Adrenal gland (tissue), 12 donors: ENCODE data around the gene GALNT6. TPM values are rescaled to one million over a fixed set of nuclear protein-coding genes. Genes with fewer than 3 reads are reported as not detected.

ENCODE experiments used
- DNase-seq, 7 donors: peaks; one replicate each; pipeline ENCODE4 v3.0.0-alpha.2; 2019 to 2020
- H3K27ac ChIP-seq, 5 donors: fragments of 200-600 bp; sonication (generic) in 4 of 5; 1 replicate in 3 of 5; 2 replicates in 2 of 5; pipeline versions ENCODE4 v1.5.1 to v1.8.0; 2016 to 2020; ENCODE audit warnings: mild to moderate bottlenecking in 1 of 5
- H3K27me3 ChIP-seq: fragments of 200-600 bp; 2 replicates; pipeline ENCODE4 v1.8.0; 2021
- H3K36me3 ChIP-seq, 2 donors: fragments of 200-600 bp; replicated peaks in 1 of 2; 1 replicate in 1 of 2; 2 replicates in 1 of 2; pipeline versions ENCODE4 v1.5.1 to v1.8.0; 2018 to 2022
- H3K4me1 ChIP-seq, 2 donors: fragments of 200-600 bp; replicated peaks in 1 of 2; 1 replicate in 1 of 2; 2 replicates in 1 of 2; pipeline versions ENCODE4 v1.5.1 to v1.8.0; 2018 to 2021
- H3K4me3 ChIP-seq, 4 donors: fragments of 200-600 bp; sonication (generic) in 3 of 4; one replicate each; pipeline ENCODE4 v1.5.1; 2016 to 2018
- H3K9me3 ChIP-seq, 3 donors: fragments of 200-600 bp; sonication (generic) in 1 of 3; replicated peaks in 1 of 3; 1 replicate in 2 of 3; 2 replicates in 1 of 3; pipeline versions ENCODE4 v1.5.1 to v1.8.0; 2016 to 2021
- POLR2A ChIP-seq, 2 donors: fragments of 450-650 bp; IDR thresholded peaks; one replicate each; pipeline ENCODE4 v1.6.1; 2017; ENCODE audit warnings: antibody characterized with exemption in 2 of 2, mild to moderate bottlenecking in 2 of 2, moderate library complexity in 1 of 2
- WGBS, 4 donors: extraction: QIAGEN DNeasy Blood & Tissue Kit in 2 of 4; methylation state at CpG; one replicate each; pipeline versions ENCODE4 v1.1.5 to v1.1.7; 2013 to 2017; 5-methylcytosine and 5-hydroxymethylcytosine counted together
- intact Hi-C, 2 donors: fragments of 100-400 bp; cut with DNase I; formaldehyde crosslinking; loops; one replicate each; pipeline versions ENCODE4 v1.14.1 to v1.15.0; 2022 to 2023
- polyA plus RNA-seq, 3 donors: library from polyadenylated mRNA; stranded (reverse); fragments of 200-250 nt in 2 of 3; fragments of 350-450 nt in 1 of 3; fragmentation: Illumina TruSeq in 1 of 3; extraction: RNeasy Lipid Tissue Mini Kit (QIAGEN cat#74804) in 1 of 3; gene quantifications; one replicate each; pipeline ENCODE4 v1.2.3, GENCODE V29; 2013 to 2014
- total RNA-seq, 9 donors: library from RNA; depleted of rRNA in 4 of 9; stranded (reverse); fragments of >200 nt in 4 of 9; fragments of 120-200 nt in 1 of 9; fragmentation: NEBNext Ultra II Directional in 1 of 9; extraction: Animal tissue kit (Norgen Biotek cat#: 25700) in 1 of 9; gene quantifications; one replicate each; pipeline versions ENCODE4 v1.1.0 to v1.2.4, GENCODE V29; 2013 to 2023
- TF ChIP-seq, protein P1 (sequence below), 6 experiments: fragments of 450-650 bp in 4 of 6; fragments of 200-600 bp in 2 of 6; sonication (generic) in 1 of 6; IDR thresholded peaks; 1 replicate in 5 of 6; 2 replicates in 1 of 6; pipeline versions ENCODE4 v1.5.1 to v1.8.0; 2016 to 2021; ENCODE audit warnings: antibody characterized with exemption in 6 of 6, mild to moderate bottlenecking in 2 of 6, moderate library complexity in 1 of 6
- donor health status: healthy with polysubstance abuse.
- donor health status: Bipolar disorder and iron deficiency.
- donor health status: DM: yes; HTN: yes; CAD: no.
- donor health status: DM: no; HTN: no; CAD: no.
- donor health status: DM: no; HTN: no; CAD: no.
- donor health status: DM: yes; HTN: yes; CAD: no.

Gene GALNT6
- total and polyA plus RNA-seq, 12 donors, result 0.66 to 11.0 (median 5.1) TPM

- WGBS, 4 donors, result 31 to 53% (median 46%) methylated on average over 4 of the region's 4 CpGs
Observed at GRCh38 chr12:51428256-51428655, 37.0 kb upstream of the GALNT6 start.

DNA sequence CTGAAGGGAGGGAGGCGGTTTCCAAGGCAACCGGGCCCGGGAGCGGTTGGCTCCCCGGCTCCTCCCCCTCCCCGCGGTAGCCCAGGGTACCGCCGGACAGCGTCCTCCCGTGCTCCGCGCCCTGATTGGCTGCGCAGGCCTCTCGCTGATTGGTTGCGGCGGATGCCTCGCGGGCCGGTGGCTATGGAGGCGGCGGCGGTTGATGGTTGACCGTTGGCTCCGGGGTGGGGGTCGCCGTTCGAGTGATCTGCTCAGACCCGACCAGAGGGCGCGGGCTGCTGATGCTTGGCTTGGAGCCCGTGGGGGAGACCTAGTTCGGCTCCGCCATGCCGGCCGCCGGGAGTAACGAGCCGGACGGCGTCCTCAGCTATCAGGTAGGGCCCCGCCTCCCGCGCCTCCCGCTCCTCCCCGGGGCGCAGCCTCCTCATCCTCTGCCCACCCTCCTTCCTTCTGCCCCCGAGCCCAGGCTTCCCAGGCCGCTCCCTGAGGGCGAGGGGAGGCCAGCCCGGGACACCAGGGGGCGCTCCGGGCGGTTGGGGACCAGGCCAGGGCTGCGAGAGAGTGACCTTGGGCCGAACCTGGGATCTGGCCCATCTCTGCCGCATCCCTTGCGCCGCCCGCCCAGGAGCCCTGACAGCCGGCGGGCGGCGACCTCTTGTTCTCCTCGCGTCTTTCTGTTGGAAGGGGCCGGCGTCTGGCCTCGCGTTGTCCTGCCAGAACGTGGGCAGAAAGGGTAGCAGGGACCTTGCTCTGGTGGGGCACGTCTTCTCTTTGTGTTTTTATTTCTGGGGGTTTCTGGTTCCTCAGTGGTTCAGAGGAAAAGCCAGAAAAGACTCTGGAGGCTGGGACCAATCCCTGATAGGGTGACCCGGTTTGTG, 33.7 kb upstream of the GALNT6 start, which contains the start of gene SLC4A8:
TSS of gene SLC4A8 (plus strand) at position 170 of the 878 bp plus-strand sequence. CDS start at position 327, 157 bp downstream.
- intact Hi-C loops, result loop anchor here (5.0 to 10.0 kb wide), 3 partner anchors 107 to 447 kb away; no protein-coding TSS in a partner anchor
- WGBS, 4 donors, result 2 to 44% (median 2%) methylated on average over 1 to 73 of the region's 73 CpGs
- DNase-seq, result peak; percentile 86 to 97 (median 95)
- no peaks in the 10 kb centered on the region for H3K9me3 ChIP-seq
- H3K27me3 ChIP-seq, result no peaks in the 10 kb centered on the region
- H3K4me1 ChIP-seq, result peaks cover 4 to 17% of the 10 kb centered on the region in 2 donors
- TF ChIP-seq, protein P1, sequence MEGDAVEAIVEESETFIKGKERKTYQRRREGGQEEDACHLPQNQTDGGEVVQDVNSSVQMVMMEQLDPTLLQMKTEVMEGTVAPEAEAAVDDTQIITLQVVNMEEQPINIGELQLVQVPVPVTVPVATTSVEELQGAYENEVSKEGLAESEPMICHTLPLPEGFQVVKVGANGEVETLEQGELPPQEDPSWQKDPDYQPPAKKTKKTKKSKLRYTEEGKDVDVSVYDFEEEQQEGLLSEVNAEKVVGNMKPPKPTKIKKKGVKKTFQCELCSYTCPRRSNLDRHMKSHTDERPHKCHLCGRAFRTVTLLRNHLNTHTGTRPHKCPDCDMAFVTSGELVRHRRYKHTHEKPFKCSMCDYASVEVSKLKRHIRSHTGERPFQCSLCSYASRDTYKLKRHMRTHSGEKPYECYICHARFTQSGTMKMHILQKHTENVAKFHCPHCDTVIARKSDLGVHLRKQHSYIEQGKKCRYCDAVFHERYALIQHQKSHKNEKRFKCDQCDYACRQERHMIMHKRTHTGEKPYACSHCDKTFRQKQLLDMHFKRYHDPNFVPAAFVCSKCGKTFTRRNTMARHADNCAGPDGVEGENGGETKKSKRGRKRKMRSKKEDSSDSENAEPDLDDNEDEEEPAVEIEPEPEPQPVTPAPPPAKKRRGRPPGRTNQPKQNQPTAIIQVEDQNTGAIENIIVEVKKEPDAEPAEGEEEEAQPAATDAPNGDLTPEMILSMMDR (IDR thresholded peaks at IDR 0.05), result peak; percentile 54 to 78 (median 64)
- no peak for TF ChIP-seq POLR2A (IDR thresholded peaks at IDR 0.05)
- H3K4me3 ChIP-seq, result peak within 1 kb of the TSS in 3 of 4 donors; percentile 1 to 54 (median 25)
- peak within 1 kb of the TSS in 2 of 5 donors; percentile 18 to 71 for H3K27ac ChIP-seq
- H3K36me3 ChIP-seq, result no peaks in the 10 kb centered on the region

More at GRCh38 chr12:51428256-51428655, 37.0 kb upstream of the GALNT6 start:
- intact Hi-C loops, result loop anchor here in 1 of 2 donors (5.0 to 10.0 kb wide), 2 partner anchors 397 to 444 kb away; no protein-coding TSS in a partner anchor
- Histone ChIP-seq H3K4me1 (peaks cover 4 to 17% of the 10 kb centered on the region in 2 donors), H3K27me3 (no peaks in the 10 kb centered on the region), H3K36me3 (no peaks in the 10 kb centered on the region), H3K9me3 (no peaks in the 10 kb centered on the region), H3K27ac (peak overlapping the region in 2 of 5 donors; percentile 8 to 27), H3K4me3 (no peak overlapping the region)
- DNase-seq, result peak in 2 of 7 donors; percentile 29 to 49
- no peak for TF ChIP-seq POLR2A (IDR thresholded peaks at IDR 0.05)
- TF ChIP-seq, protein P1 (IDR thresholded peaks at IDR 0.05), result no peak

DNA sequence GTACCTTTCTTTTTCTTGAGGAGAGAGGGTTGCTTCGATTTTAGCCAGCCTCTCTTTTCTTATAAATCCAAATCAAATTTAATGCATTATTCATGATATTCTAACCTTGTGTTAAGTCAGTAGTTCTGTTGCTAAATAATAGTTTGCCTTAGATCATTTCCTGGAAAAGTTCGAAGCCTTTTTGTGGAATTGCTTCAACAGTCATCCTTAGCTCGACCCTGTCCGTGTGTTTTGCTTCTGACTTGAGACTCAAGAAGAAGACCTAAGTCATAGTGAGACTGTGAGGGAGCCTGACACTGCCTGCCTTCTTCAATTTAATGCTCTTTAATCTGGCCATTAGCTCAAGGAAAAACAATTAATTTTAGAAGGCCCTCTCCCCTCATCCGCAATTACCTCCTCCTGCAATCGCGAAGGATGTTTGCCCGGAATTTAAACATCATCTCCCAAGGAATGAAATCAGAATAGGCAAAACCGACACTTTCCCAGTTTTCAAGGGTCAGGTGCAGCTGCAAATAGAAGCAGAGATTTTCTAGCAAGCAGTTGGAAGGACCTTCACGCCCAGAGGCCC, 33.0 kb upstream of the GALNT6 start:
- Histone ChIP-seq H3K36me3 (no peaks in the 10 kb centered on the region), H3K4me3 (no peak overlapping the region), H3K9me3 (no peaks in the 10 kb centered on the region), H3K4me1 (peaks cover 4 to 17% of the 10 kb centered on the region in 2 donors), H3K27ac (peak overlapping the region in 1 of 5 donors; percentile 71), H3K27me3 (no peaks in the 10 kb centered on the region)
- TF ChIP-seq POLR2A (IDR thresholded peaks at IDR 0.05), result no peak
- TF ChIP-seq, protein P1 (IDR thresholded peaks at IDR 0.05), result no peak
- 13 to 18% (median 15%) methylated on average over 9 to 10 of the region's 10 CpGs for whole genome bisulfite sequencing, 4 donors
- intact Hi-C loops, result loop anchor here (5.0 to 10.0 kb wide), 2 partner anchors 108 to 401 kb away; no protein-coding TSS in a partner anchor
- DNase-seq, result no peak
